OCI-LY1 (cell line): ENCODE measurements around the gene LCN6.

Experiments
- H2AFZ ChIP-seq: fragments of 200-600 bp; sonication (generic), shearing (Covaris generic); 2 replicates; pipeline ENCODE4 v1.6.0; 2014; ENCODE audit warnings: antibody characterized with exemption, mild to moderate bottlenecking, low read length
- H3F3A ChIP-seq: fragments of 200-600 bp; sonication (generic), shearing (Covaris generic); 2 replicates; pipeline ENCODE4 v1.6.0; 2014; ENCODE audit warnings: mild to moderate bottlenecking, antibody characterized with exemption, low read length, moderate library complexity; ENCODE audit not compliant: insufficient read depth
- H3K27ac ChIP-seq: fragments of 200-600 bp; sonication (generic); 2 replicates; pipeline ENCODE4 v1.5.1; 2014; ENCODE audit warnings: low read length, mixed run types, mild to moderate bottlenecking, low read depth; ENCODE audit not compliant: poor library complexity, severe bottlenecking
- H3K27me3 ChIP-seq: fragments of 200-600 bp; sonication (generic); 2 replicates; pipeline ENCODE4 v1.6.0; 2014; ENCODE audit warnings: antibody characterized with exemption, mild to moderate bottlenecking, low read length, moderate library complexity; ENCODE audit not compliant: insufficient read depth
- H3K36me3 ChIP-seq: fragments of 200-600 bp; sonication (generic); 2 replicates; pipeline ENCODE4 v1.6.1; 2014; ENCODE audit warnings: mild to moderate bottlenecking, antibody characterized with exemption, low read length, moderate library complexity, mixed read lengths; ENCODE audit not compliant: insufficient read depth
- H3K4me1 ChIP-seq: fragments of 200-600 bp; sonication (generic); 2 replicates; pipeline ENCODE4 v1.5.1; 2014; ENCODE audit warnings: mild to moderate bottlenecking, low read length, moderate library complexity; ENCODE audit not compliant: insufficient read depth, severe bottlenecking
- H3K4me2 ChIP-seq: fragments of 200-600 bp; sonication (generic), shearing (Covaris generic); 2 replicates; pipeline ENCODE4 v1.6.1; 2014; ENCODE audit warnings: low read length
- H3K4me3 ChIP-seq: fragments of 200-600 bp; sonication (generic); 2 replicates; pipeline ENCODE4 v1.5.1; 2014; ENCODE audit warnings: low read length, low read depth, mild to moderate bottlenecking, mixed read lengths; ENCODE audit not compliant: poor library complexity, severe bottlenecking
- H3K79me2 ChIP-seq: fragments of 200-600 bp; shearing (Covaris generic); 2 replicates; pipeline ENCODE4 v1.6.1; 2016; ENCODE audit warnings: mixed run types, low read length, mixed read lengths; ENCODE audit not compliant: insufficient read depth
- H3K9ac ChIP-seq: fragments of 200-600 bp; sonication (generic), shearing (Covaris generic); 2 replicates; pipeline ENCODE4 v1.6.1; 2014; ENCODE audit warnings: mild to moderate bottlenecking, low read length, mixed read lengths
- H3K9me2 ChIP-seq: fragments of 200-600 bp; sonication (generic), shearing (Covaris generic); 2 replicates; pipeline ENCODE4 v1.6.1; 2014; ENCODE audit warnings: low read depth, mild to moderate bottlenecking, low read length, mixed read lengths
- H3K9me3 ChIP-seq: fragments of 200-600 bp; shearing (Covaris generic); 2 replicates; pipeline ENCODE4 v1.6.1; 2014; ENCODE audit warnings: low read length, mixed read lengths
- H4K20me1 ChIP-seq: fragments of 200-600 bp; sonication (generic), shearing (Covaris generic); 2 replicates; pipeline ENCODE4 v1.6.0; 2016; ENCODE audit warnings: mild to moderate bottlenecking, low read length; ENCODE audit not compliant: insufficient read depth
- EZH2 ChIP-seq: fragments of 200-600 bp; sonication (generic), shearing (Covaris generic); IDR thresholded peaks from 2 replicates; pipeline ENCODE4 v1.8.0; 2017; ENCODE audit warnings: borderline replicate concordance, mixed run types, mild to moderate bottlenecking, antibody characterized with exemption, low read length, moderate library complexity, mixed read lengths
- TF ChIP-seq, protein P1 (sequence below): fragments of 200-600 bp; sonication (generic), shearing (Covaris generic); IDR thresholded peaks from 2 replicates; pipeline ENCODE4 v1.5.1; 2017; ENCODE audit warnings: mild to moderate bottlenecking, antibody characterized with exemption, low read length, moderate library complexity, mixed read lengths

LCN6 gene

GRCh38 chr9:136695435-136695895 lies 52.9 kb downstream of the LCN6 start:
- Histone ChIP-seq H3K4me2 (no peak overlapping the region), H3K9me2 (no peaks in the 10 kb centered on the region), H2AFZ (no peak overlapping the region), H3K9me3 (no peaks in the 10 kb centered on the region), H3F3A (no peaks in the 10 kb centered on the region), H3K27me3 (peaks cover 14% of the 10 kb centered on the region; the same call in 1 of the 2 replicates), H3K4me3 (no peak overlapping the region), H3K27ac (no peak overlapping the region), H3K79me2 (no peaks in the 10 kb centered on the region), H3K9ac (no peak overlapping the region), H4K20me1 (no peaks in the 10 kb centered on the region), H3K4me1 (peaks cover 13% of the 10 kb centered on the region), H3K36me3 (no peaks in the 10 kb centered on the region)
- TF ChIP-seq, protein P1, sequence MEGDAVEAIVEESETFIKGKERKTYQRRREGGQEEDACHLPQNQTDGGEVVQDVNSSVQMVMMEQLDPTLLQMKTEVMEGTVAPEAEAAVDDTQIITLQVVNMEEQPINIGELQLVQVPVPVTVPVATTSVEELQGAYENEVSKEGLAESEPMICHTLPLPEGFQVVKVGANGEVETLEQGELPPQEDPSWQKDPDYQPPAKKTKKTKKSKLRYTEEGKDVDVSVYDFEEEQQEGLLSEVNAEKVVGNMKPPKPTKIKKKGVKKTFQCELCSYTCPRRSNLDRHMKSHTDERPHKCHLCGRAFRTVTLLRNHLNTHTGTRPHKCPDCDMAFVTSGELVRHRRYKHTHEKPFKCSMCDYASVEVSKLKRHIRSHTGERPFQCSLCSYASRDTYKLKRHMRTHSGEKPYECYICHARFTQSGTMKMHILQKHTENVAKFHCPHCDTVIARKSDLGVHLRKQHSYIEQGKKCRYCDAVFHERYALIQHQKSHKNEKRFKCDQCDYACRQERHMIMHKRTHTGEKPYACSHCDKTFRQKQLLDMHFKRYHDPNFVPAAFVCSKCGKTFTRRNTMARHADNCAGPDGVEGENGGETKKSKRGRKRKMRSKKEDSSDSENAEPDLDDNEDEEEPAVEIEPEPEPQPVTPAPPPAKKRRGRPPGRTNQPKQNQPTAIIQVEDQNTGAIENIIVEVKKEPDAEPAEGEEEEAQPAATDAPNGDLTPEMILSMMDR, result no peak
- no peak for TF ChIP-seq EZH2

DNA sequence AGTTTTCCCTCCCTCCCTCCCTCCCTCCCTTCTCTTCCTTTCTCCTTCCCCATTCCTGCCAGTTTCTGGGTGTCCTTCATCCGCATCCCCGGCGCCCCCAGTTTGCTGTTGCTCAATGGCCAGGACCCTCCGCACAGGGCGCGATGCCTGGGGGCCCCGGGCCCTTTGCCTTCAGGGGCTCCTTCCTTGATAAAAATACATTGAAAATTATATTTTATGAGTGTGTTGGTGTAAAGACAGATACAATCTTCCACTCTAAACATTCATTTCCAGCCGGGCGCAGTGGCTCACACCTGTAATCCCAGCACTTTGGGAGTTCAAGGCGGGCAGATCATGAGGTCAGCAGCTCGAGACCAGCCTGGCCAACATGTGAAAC lies 53.5 kb downstream of the LCN6 start:
- no peaks in the 10 kb centered on the region for H4K20me1 ChIP-seq
- no peak overlapping the region for H3K9ac ChIP-seq
- H3K4me1 ChIP-seq, result peaks cover 13% of the 10 kb centered on the region
- no peaks in the 10 kb centered on the region for H3K9me2 ChIP-seq
- no peak for TF ChIP-seq EZH2
- TF ChIP-seq, protein P1, result no peak
- H3K4me2 ChIP-seq, result no peak overlapping the region
- peaks cover 18% of the 10 kb centered on the region; the same call in 1 of the 2 replicates for H3K27me3 ChIP-seq
- no peaks in the 10 kb centered on the region for H3K9me3 ChIP-seq
- no peak overlapping the region for H2AFZ ChIP-seq
- no peak overlapping the region for H3K27ac ChIP-seq
- H3K36me3 ChIP-seq, result no peaks in the 10 kb centered on the region
- H3F3A ChIP-seq, result no peaks in the 10 kb centered on the region
- no peaks in the 10 kb centered on the region for H3K79me2 ChIP-seq
- H3K4me3 ChIP-seq, result no peak overlapping the region

- TF ChIP-seq, protein P1, result peak; percentile 34
- no peak for TF ChIP-seq EZH2
- no peak overlapping the region for H3K4me2 ChIP-seq
- peaks cover 18% of the 10 kb centered on the region; the same call in 1 of the 2 replicates for H3K27me3 ChIP-seq
- H3K9ac ChIP-seq, result no peak overlapping the region
- H3K36me3 ChIP-seq, result no peaks in the 10 kb centered on the region
- no peaks in the 10 kb centered on the region for H3K9me3 ChIP-seq
- H4K20me1 ChIP-seq, result no peaks in the 10 kb centered on the region
- H3F3A ChIP-seq, result no peaks in the 10 kb centered on the region
- H3K27ac ChIP-seq, result no peak overlapping the region
- H3K4me1 ChIP-seq, result peaks cover 13% of the 10 kb centered on the region
- no peaks in the 10 kb centered on the region for H3K79me2 ChIP-seq
- H2AFZ ChIP-seq, result no peak overlapping the region
- no peaks in the 10 kb centered on the region for H3K9me2 ChIP-seq
- H3K4me3 ChIP-seq, result no peak overlapping the region
These were observed 54.0 kb downstream of the LCN6 start for GRCh38 chr9:136694163-136694871.
